Ectodermal cell (in vitro differentiated cells): ENCODE data around the gene HHATL.

Source experiments
- H3K27ac ChIP-seq: 2 replicates; pipeline ENCODE4 v1.7.0; 2013; ENCODE audit warnings: mild to moderate bottlenecking, low read depth, low read length; ENCODE audit not compliant: insufficient read depth, poor library complexity, severe bottlenecking
- H3K27me3 ChIP-seq: 2 replicates; pipeline ENCODE4 v1.7.0; 2013; ENCODE audit warnings: mild to moderate bottlenecking, low read length; ENCODE audit not compliant: insufficient read depth, control insufficient read depth, poor library complexity, severe bottlenecking
- H3K36me3 ChIP-seq: one replicate; pipeline ENCODE4 v1.7.0; 2013; ENCODE audit warnings: low read length; ENCODE audit not compliant: control insufficient read depth, insufficient read depth
- H3K4me1 ChIP-seq: one replicate; pipeline ENCODE4 v1.7.0; 2013; ENCODE audit warnings: low read length; ENCODE audit not compliant: control insufficient read depth, insufficient read depth
- H3K4me3 ChIP-seq: 2 replicates; pipeline ENCODE4 v1.7.0; 2013; ENCODE audit warnings: low read depth, low read length, control low read depth; ENCODE audit not compliant: insufficient read depth
- H3K9me3 ChIP-seq: 2 replicates; pipeline ENCODE4 v1.7.0; 2013; ENCODE audit warnings: mild to moderate bottlenecking, low read length, moderate library complexity; ENCODE audit not compliant: control insufficient read depth
- WGBS, 2 experiments: methylation state at CpG; one replicate each; pipeline ENCODE4 v1.1.7; 2013; ENCODE audit warnings: missing lambda C conversion rate in 2 of 2; 5-methylcytosine and 5-hydroxymethylcytosine counted together

The HHATL gene

GRCh38 chr3:42743204-42743995, 40.8 kb upstream of the HHATL start:
- Histone ChIP-seq H3K27me3 (no peaks in the 10 kb centered on the region), H3K36me3 (no peaks in the 10 kb centered on the region), H3K4me3 (no peak overlapping the region), H3K4me1 (peaks cover 7% of the 10 kb centered on the region), H3K9me3 (no peaks in the 10 kb centered on the region), H3K27ac (no peak overlapping the region)
- WGBS, 2 experiments = 95 to 96% methylated on average over 7 of the region's 7 CpGs

GRCh38 chr3:42742688-42743087, 40.1 kb upstream of the HHATL start:
- H3K4me3 ChIP-seq = no peak overlapping the region
- no peaks in the 10 kb centered on the region for H3K27me3 ChIP-seq
- whole genome bisulfite sequencing, 2 experiments = 93 to 95% methylated on average over 9 of the region's 9 CpGs

GRCh38 chr3:42742259-42742658, 39.7 kb upstream of the HHATL start:
- Histone ChIP-seq H3K4me1 (peaks cover 7% of the 10 kb centered on the region), H3K27me3 (no peaks in the 10 kb centered on the region)
- 86 to 91% methylated on average over 4 of the region's 4 CpGs for WGBS, 2 experiments

More at GRCh38 chr3:42742688-42743087, 40.1 kb upstream of the HHATL start:
- no peaks in the 10 kb centered on the region for H3K9me3 ChIP-seq
- H3K4me1 ChIP-seq = peaks cover 7% of the 10 kb centered on the region
- H3K36me3 ChIP-seq = no peaks in the 10 kb centered on the region
- H3K27ac ChIP-seq = no peak overlapping the region

GRCh38 chr3:42741796-42742195, 39.2 kb upstream of the HHATL start:
- H3K36me3 ChIP-seq = no peaks in the 10 kb centered on the region
- no peak overlapping the region for H3K27ac ChIP-seq
- H3K4me1 ChIP-seq = peaks cover 5% of the 10 kb centered on the region
- WGBS, 2 experiments = 88 to 91% methylated on average over 3 of the region's 3 CpGs
- H3K9me3 ChIP-seq = no peaks in the 10 kb centered on the region
- H3K27me3 ChIP-seq = no peaks in the 10 kb centered on the region
- no peak overlapping the region for H3K4me3 ChIP-seq

More at GRCh38 chr3:42742259-42742658, 39.7 kb upstream of the HHATL start:
- H3K9me3 ChIP-seq = no peaks in the 10 kb centered on the region
- no peaks in the 10 kb centered on the region for H3K36me3 ChIP-seq
- no peak overlapping the region for H3K4me3 ChIP-seq
- H3K27ac ChIP-seq = no peak overlapping the region

- 92% methylated on average over 12 of the region's 12 CpGs for WGBS, 2 experiments
- no peak overlapping the region for H3K27ac ChIP-seq
Observed at GRCh38 chr3:42739401-42740158, 37.0 kb upstream of the HHATL start.

GRCh38 chr3:42736531-42736930, 33.9 kb upstream of the HHATL start:
- H3K36me3 ChIP-seq = no peaks in the 10 kb centered on the region
- 86 to 89% methylated on average over 6 of the region's 6 CpGs for WGBS, 2 experiments
- no peak overlapping the region for H3K27ac ChIP-seq
- no peaks in the 10 kb centered on the region for H3K9me3 ChIP-seq
- H3K4me3 ChIP-seq = no peak overlapping the region
- H3K27me3 ChIP-seq = no peaks in the 10 kb centered on the region
- H3K4me1 ChIP-seq = peaks cover 3% of the 10 kb centered on the region

More at GRCh38 chr3:42739401-42740158, 37.0 kb upstream of the HHATL start:
- H3K4me3 ChIP-seq = no peak overlapping the region
- H3K27me3 ChIP-seq = no peaks in the 10 kb centered on the region
- no peaks in the 10 kb centered on the region for H3K9me3 ChIP-seq
- H3K4me1 ChIP-seq = no peaks in the 10 kb centered on the region
- no peaks in the 10 kb centered on the region for H3K36me3 ChIP-seq

GRCh38 chr3:42736081-42736480, 33.5 kb upstream of the HHATL start:
- Histone ChIP-seq H3K4me3 (no peak overlapping the region), H3K27ac (no peak overlapping the region), H3K27me3 (no peaks in the 10 kb centered on the region), H3K36me3 (no peaks in the 10 kb centered on the region), H3K9me3 (no peaks in the 10 kb centered on the region), H3K4me1 (peaks cover 3% of the 10 kb centered on the region)
- WGBS, 2 experiments = 28 to 42% methylated on average over 1 of the region's 1 CpG

- H3K4me3 ChIP-seq = no peak overlapping the region
- H3K36me3 ChIP-seq = no peaks in the 10 kb centered on the region
- no peak overlapping the region for H3K27ac ChIP-seq
- 95% methylated on average over 12 of the region's 12 CpGs for WGBS, 2 experiments
- no peaks in the 10 kb centered on the region for H3K9me3 ChIP-seq
- peaks cover 3% of the 10 kb centered on the region for H3K4me1 ChIP-seq
- no peaks in the 10 kb centered on the region for H3K27me3 ChIP-seq
Observed at GRCh38 chr3:42735615-42736014, 33.0 kb upstream of the HHATL start.

GRCh38 chr3:42735019-42735418, 32.4 kb upstream of the HHATL start:
- 59 to 64% methylated on average over 8 of the region's 8 CpGs for WGBS, 2 experiments
- Histone ChIP-seq H3K9me3 (no peaks in the 10 kb centered on the region), H3K27ac (no peak overlapping the region), H3K27me3 (no peaks in the 10 kb centered on the region), H3K4me3 (no peak overlapping the region), H3K4me1 (peaks cover 3% of the 10 kb centered on the region), H3K36me3 (no peaks in the 10 kb centered on the region)

GRCh38 chr3:42734263-42734860, 31.8 kb upstream of the HHATL start:
- Histone ChIP-seq H3K36me3 (no peaks in the 10 kb centered on the region), H3K27me3 (no peaks in the 10 kb centered on the region), H3K4me3 (no peak overlapping the region), H3K9me3 (no peaks in the 10 kb centered on the region), H3K27ac (no peak overlapping the region), H3K4me1 (peaks cover 3% of the 10 kb centered on the region)
- 81 to 84% methylated on average over 6 of the region's 6 CpGs for WGBS, 2 experiments
